Vagina (tissue), 2 donors: ENCODE measurements around the gene MRGPRE. TPM values are rescaled to one million over a fixed set of nuclear protein-coding genes. Genes with fewer than 3 reads are reported as not detected.

Experiments used
- DNase-seq, 2 donors: peaks; one replicate each; pipeline ENCODE4 v3.0.0-alpha.2; 2017; ENCODE audit errors: extremely low spot score in 2 of 2
- H3K27ac ChIP-seq: fragments of 200-600 bp; sonication (generic); one replicate; pipeline ENCODE4 v1.5.1; 2019
- H3K27me3 ChIP-seq: fragments of 200-600 bp; sonication (generic); one replicate; pipeline ENCODE4 v1.5.1; 2019
- H3K36me3 ChIP-seq, 2 donors: fragments of 200-600 bp; sonication (generic); one replicate each; pipeline ENCODE4 v1.5.1; 2017 to 2019
- H3K4me1 ChIP-seq: fragments of 200-600 bp; sonication (generic); one replicate; pipeline ENCODE4 v1.5.1; 2019
- H3K4me3 ChIP-seq, 2 donors: fragments of 200-600 bp; sonication (generic); 1 replicate in 1 of 2; 2 replicates in 1 of 2; pipeline ENCODE4 v1.5.1; 2016 to 2019
- H3K9me3 ChIP-seq: fragments of 200-600 bp; sonication (generic); one replicate; pipeline ENCODE4 v1.5.1; 2019
- CTCF ChIP-seq, 3 experiments: fragments of 450-650 bp in 2 of 3; fragments of 200-600 bp in 1 of 3; sonication (generic) in 1 of 3; IDR thresholded peaks; one replicate each; pipeline ENCODE4 v1.5.1; 2017 to 2019; ENCODE audit warnings: antibody characterized with exemption in 3 of 3, mild to moderate bottlenecking in 2 of 3, moderate library complexity in 2 of 3
- POLR2A ChIP-seq, 2 donors: fragments of 450-650 bp; IDR thresholded peaks; one replicate each; pipeline ENCODE4 v1.6.1; 2017; ENCODE audit warnings: antibody characterized with exemption in 2 of 2, mild to moderate bottlenecking in 2 of 2, moderate library complexity in 2 of 2
- POLR2AphosphoS5 ChIP-seq, 2 donors: sonication (generic); formaldehyde crosslinking; IDR thresholded peaks; one replicate each; pipeline ENCODE4 v1.9.0; 2017; ENCODE audit warnings: antibody characterized with exemption in 2 of 2, mild to moderate bottlenecking in 2 of 2, low read depth in 1 of 2; ENCODE audit not compliant: insufficient read depth in 1 of 2
- intact Hi-C: fragments of 100-400 bp; cut with DNase I; formaldehyde crosslinking; loops from one replicate; pipeline ENCODE4 v1.15.1; 2023
- total RNA-seq: library from RNA; depleted of rRNA; stranded (reverse); fragments of >200 nt; gene quantifications from one replicate; pipeline ENCODE4 v1.2.3, GENCODE V29; 2016

The MRGPRE gene
- total RNA-seq, 1 donor from 2014 or later, result not detected

- intact Hi-C loops, result no loop called here
- no peaks in the 10 kb centered on the region for H3K27me3 ChIP-seq
- no peak overlapping the region for H3K4me3 ChIP-seq
- TF ChIP-seq CTCF (IDR thresholded peaks at IDR 0.05) (no peak), POLR2AphosphoS5 (IDR thresholded peaks at IDR 0.05; ENCODE audit: insufficient read depth in 1 of 2, low read depth in 1 of 2) (no peak), POLR2A (IDR thresholded peaks at IDR 0.05) (no peak)
- no peaks in the 10 kb centered on the region for H3K9me3 ChIP-seq
- no peak overlapping the region for H3K27ac ChIP-seq
- H3K36me3 ChIP-seq, result no peaks in the 10 kb centered on the region
- H3K4me1 ChIP-seq, result no peaks in the 10 kb centered on the region
- DNase-seq, result no peak
Observed at GRCh38 chr11:3196161-3197043, 35.8 kb downstream of the MRGPRE start.

GRCh38 chr11:3195251-3196160, 36.7 kb downstream of the MRGPRE start:
- Histone ChIP-seq H3K27ac (no peak overlapping the region), H3K9me3 (no peaks in the 10 kb centered on the region), H3K36me3 (no peaks in the 10 kb centered on the region), H3K4me1 (no peaks in the 10 kb centered on the region), H3K27me3 (no peaks in the 10 kb centered on the region), H3K4me3 (no peak overlapping the region)
- intact Hi-C loops, result no loop called here
- DNase-seq, result no peak
- TF ChIP-seq POLR2A (IDR thresholded peaks at IDR 0.05), result no peak
- no peak for TF ChIP-seq POLR2AphosphoS5 (IDR thresholded peaks at IDR 0.05; ENCODE audit: insufficient read depth in 1 of 2, low read depth in 1 of 2)
- no peak for TF ChIP-seq CTCF (IDR thresholded peaks at IDR 0.05)

- DNase-seq, result no peak
- H3K27ac ChIP-seq, result no peak overlapping the region
- no peak overlapping the region for H3K4me3 ChIP-seq
- H3K9me3 ChIP-seq, result no peaks in the 10 kb centered on the region
- intact Hi-C loops, result no loop called here
- H3K36me3 ChIP-seq, result no peaks in the 10 kb centered on the region
- TF ChIP-seq CTCF (IDR thresholded peaks at IDR 0.05) (no peak), POLR2A (IDR thresholded peaks at IDR 0.05) (no peak), POLR2AphosphoS5 (IDR thresholded peaks at IDR 0.05; ENCODE audit: insufficient read depth in 1 of 2, low read depth in 1 of 2) (no peak)
- no peaks in the 10 kb centered on the region for H3K27me3 ChIP-seq
- no peaks in the 10 kb centered on the region for H3K4me1 ChIP-seq
Observed at GRCh38 chr11:3194016-3194816, 38.0 kb downstream of the MRGPRE start.

GRCh38 chr11:3193373-3194015, 38.7 kb downstream of the MRGPRE start:
- no peak for DNase-seq
- intact Hi-C loops, result no loop called here
- no peaks in the 10 kb centered on the region for H3K4me1 ChIP-seq
- H3K27me3 ChIP-seq, result no peaks in the 10 kb centered on the region
- no peak for TF ChIP-seq POLR2AphosphoS5 (IDR thresholded peaks at IDR 0.05; ENCODE audit: insufficient read depth in 1 of 2, low read depth in 1 of 2)
- TF ChIP-seq POLR2A (IDR thresholded peaks at IDR 0.05), result no peak
- TF ChIP-seq CTCF (IDR thresholded peaks at IDR 0.05), result no peak
- no peaks in the 10 kb centered on the region for H3K36me3 ChIP-seq
- no peak overlapping the region for H3K27ac ChIP-seq
- H3K4me3 ChIP-seq, result no peak overlapping the region
- H3K9me3 ChIP-seq, result no peaks in the 10 kb centered on the region
